ENCODE measurements around the gene ERC2. TPM values are rescaled to one million over a fixed set of nuclear protein-coding genes. Genes with fewer than 3 reads are reported as not detected.

Gene ERC2
- total and polyA plus RNA-seq, 7 donors = 0.52 to 5.7 (median 1.2) TPM; not detected in 2

- no peak for DNase-seq
- H3K4me1 ChIP-seq = peaks cover 0 to 15% (median 13%) of the 10 kb centered on the region in 4 donors
- 70 to 84% methylated on average over 3 of the region's 3 CpGs for WGBS, 2 donors
- TF ChIP-seq CTCF (IDR thresholded peaks at IDR 0.05) (no peak), EP300 (IDR thresholded peaks at IDR 0.05) (no peak), POLR2A (IDR thresholded peaks at IDR 0.05) (no peak), POLR2AphosphoS5 (IDR thresholded peaks at IDR 0.05) (peak in 2 of 4 donors; percentile 44 to 54)
- no peaks in the 10 kb centered on the region for H3K36me3 ChIP-seq
- H3K9me3 ChIP-seq = no peaks in the 10 kb centered on the region
- H3K27me3 ChIP-seq = no peaks in the 10 kb centered on the region
- H3K4me3 ChIP-seq = no peak overlapping the region
- no peak overlapping the region for H3K27ac ChIP-seq
- intact Hi-C loops (cut with DNase I) = no loop called here
These were observed 760.0 kb downstream of the ERC2 start for GRCh38 chr3:55708242-55708641.

GRCh38 chr3:55704521-55704920 lies 763.7 kb downstream of the ERC2 start:
- TF ChIP-seq POLR2A (IDR thresholded peaks at IDR 0.05) (no peak), EP300 (IDR thresholded peaks at IDR 0.05) (no peak), POLR2AphosphoS5 (IDR thresholded peaks at IDR 0.05) (no peak), CTCF (IDR thresholded peaks at IDR 0.05) (no peak)
- Histone ChIP-seq H3K4me3 (no peak overlapping the region), H3K27ac (no peak overlapping the region), H3K4me1 (peaks cover 0 to 23% (median 19%) of the 10 kb centered on the region in 4 donors), H3K9me3 (no peaks in the 10 kb centered on the region), H3K36me3 (no peaks in the 10 kb centered on the region), H3K27me3 (no peaks in the 10 kb centered on the region)
- WGBS, 2 donors = 0% methylated on average over 1 of the region's 1 CpG
- intact Hi-C loops (cut with DNase I) = no loop called here
- no peak for DNase-seq

DNA sequence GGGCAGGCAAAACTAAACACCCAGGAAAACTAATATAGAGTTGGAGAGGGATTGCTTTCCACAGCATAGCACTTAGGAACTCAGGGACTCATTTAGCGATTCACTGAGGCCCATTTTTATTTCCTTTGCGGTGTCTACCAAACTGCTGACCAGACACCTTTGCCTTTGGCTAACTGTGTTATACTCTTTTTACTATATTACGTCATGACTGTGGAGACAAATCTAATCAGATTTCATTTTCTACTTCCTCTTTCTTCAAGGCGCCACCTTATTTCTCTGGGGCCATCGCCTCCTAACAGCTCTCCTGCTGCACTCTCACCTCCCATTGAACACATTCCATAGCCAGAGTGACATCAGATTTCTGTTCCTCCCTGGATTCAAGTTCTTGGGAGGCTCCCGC lies 765.4 kb downstream of the ERC2 start:
- Histone ChIP-seq H3K4me3 (no peak overlapping the region), H3K27ac (no peak overlapping the region), H3K36me3 (no peaks in the 10 kb centered on the region), H3K4me1 (peaks cover 0 to 16% (median 9%) of the 10 kb centered on the region in 4 donors), H3K27me3 (no peaks in the 10 kb centered on the region), H3K9me3 (no peaks in the 10 kb centered on the region)
- intact Hi-C loops (cut with DNase I) = no loop called here
- DNase-seq = no peak
- TF ChIP-seq POLR2A (IDR thresholded peaks at IDR 0.05) (no peak), POLR2AphosphoS5 (IDR thresholded peaks at IDR 0.05) (no peak), EP300 (IDR thresholded peaks at IDR 0.05) (no peak), CTCF (IDR thresholded peaks at IDR 0.05) (no peak)
- 94 to 95% methylated on average over 6 of the region's 6 CpGs for WGBS, 2 donors

DNA sequence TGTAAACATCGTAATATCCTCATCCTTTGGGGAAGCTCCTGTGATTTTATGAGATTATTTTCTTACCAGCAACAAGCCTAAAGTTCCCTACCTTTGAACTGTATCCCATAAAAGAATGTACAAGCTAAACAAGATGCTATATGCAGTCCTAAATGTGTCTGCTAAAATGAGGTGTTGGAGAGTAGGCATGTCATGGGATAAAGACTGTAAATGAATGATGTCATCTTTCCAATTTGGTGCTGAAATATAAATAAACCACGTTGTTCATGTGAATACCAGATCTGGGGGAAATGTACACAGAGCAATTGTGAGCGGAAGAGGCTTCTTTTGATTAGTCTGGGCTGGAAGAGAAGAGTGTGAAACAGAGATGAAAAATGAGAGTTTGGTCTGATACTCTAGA lies 766.3 kb downstream of the ERC2 start:
- 54 to 62% methylated on average over 3 of the region's 3 CpGs for WGBS, 2 donors
- Histone ChIP-seq H3K4me3 (no peak overlapping the region), H3K27ac (no peak overlapping the region), H3K27me3 (no peaks in the 10 kb centered on the region), H3K9me3 (no peaks in the 10 kb centered on the region), H3K36me3 (no peaks in the 10 kb centered on the region), H3K4me1 (peaks cover 0 to 9% (median 5%) of the 10 kb centered on the region in 4 donors)
- TF ChIP-seq POLR2AphosphoS5 (IDR thresholded peaks at IDR 0.05) (no peak), POLR2A (IDR thresholded peaks at IDR 0.05) (no peak), EP300 (IDR thresholded peaks at IDR 0.05) (no peak), CTCF (IDR thresholded peaks at IDR 0.05) (no peak)
- intact Hi-C loops (cut with DNase I) = no loop called here
- DNase-seq = no peak

DNA sequence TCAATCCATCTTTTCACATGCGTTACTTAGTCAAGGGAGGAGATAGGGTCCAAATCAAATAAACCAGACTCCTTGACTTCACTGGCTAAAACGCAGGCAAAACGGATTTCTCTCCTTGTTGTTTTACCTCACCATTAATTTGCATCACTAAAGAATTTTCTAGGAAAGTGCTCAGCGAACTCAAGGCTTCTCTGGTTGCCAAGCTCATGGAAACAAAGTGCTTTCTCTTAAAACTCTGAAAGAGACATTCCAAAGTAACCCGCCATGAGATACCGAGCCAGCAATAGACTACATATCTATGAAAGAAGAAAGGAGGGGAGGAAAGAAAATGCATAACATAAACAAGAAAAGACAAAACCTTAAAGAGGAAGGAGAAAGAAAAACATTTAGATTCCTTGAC lies 769.4 kb downstream of the ERC2 start:
- TF ChIP-seq POLR2AphosphoS5 (IDR thresholded peaks at IDR 0.05) = no peak
- no peak for TF ChIP-seq EP300 (IDR thresholded peaks at IDR 0.05)
- TF ChIP-seq CTCF (IDR thresholded peaks at IDR 0.05) = no peak
- no peak for TF ChIP-seq POLR2A (IDR thresholded peaks at IDR 0.05)
- no peaks in the 10 kb centered on the region for H3K9me3 ChIP-seq
- no peak overlapping the region for H3K27ac ChIP-seq
- H3K27me3 ChIP-seq = no peaks in the 10 kb centered on the region
- H3K36me3 ChIP-seq = no peaks in the 10 kb centered on the region
- WGBS, 2 donors = 74 to 87% methylated on average over 6 of the region's 6 CpGs
- no peak for DNase-seq
- H3K4me3 ChIP-seq = no peak overlapping the region
- H3K4me1 ChIP-seq = peaks cover 0 to 9% (median 5%) of the 10 kb centered on the region in 4 donors
- intact Hi-C loops (cut with DNase I) = no loop called here
